ENCODE data around the gene RHOF. TPM values are rescaled to one million over a fixed set of nuclear protein-coding genes. Genes with fewer than 3 reads are reported as not detected.

RHOF gene
- total and polyA plus RNA-seq, 4 donors = 0.97 to 7.0 (median 3.5) TPM

DNA sequence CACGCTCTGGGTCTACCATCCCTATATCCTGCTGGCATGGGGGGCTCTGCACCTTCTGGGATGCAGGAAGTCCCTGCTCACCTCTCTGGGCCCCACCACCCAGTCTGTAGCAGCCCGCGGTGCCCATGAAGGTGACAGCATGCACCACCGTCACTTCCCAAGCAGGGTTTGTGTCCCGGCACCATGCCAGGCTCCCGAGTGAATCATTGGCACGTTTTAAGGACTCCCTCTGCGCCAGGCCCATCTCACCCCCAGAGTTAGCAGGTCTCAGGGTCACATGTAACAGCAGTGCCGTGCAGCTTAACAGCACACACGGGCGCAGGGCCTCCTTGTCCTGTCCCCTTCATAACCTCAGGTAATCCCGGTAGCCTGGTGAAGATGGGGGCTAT, 30.2 kb upstream of the RHOF start (continued):
- TF ChIP-seq, protein P1, sequence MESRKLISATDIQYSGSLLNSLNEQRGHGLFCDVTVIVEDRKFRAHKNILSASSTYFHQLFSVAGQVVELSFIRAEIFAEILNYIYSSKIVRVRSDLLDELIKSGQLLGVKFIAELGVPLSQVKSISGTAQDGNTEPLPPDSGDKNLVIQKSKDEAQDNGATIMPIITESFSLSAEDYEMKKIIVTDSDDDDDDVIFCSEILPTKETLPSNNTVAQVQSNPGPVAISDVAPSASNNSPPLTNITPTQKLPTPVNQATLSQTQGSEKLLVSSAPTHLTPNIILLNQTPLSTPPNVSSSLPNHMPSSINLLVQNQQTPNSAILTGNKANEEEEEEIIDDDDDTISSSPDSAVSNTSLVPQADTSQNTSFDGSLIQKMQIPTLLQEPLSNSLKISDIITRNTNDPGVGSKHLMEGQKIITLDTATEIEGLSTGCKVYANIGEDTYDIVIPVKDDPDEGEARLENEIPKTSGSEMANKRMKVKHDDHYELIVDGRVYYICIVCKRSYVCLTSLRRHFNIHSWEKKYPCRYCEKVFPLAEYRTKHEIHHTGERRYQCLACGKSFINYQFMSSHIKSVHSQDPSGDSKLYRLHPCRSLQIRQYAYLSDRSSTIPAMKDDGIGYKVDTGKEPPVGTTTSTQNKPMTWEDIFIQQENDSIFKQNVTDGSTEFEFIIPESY (IDR thresholded peaks at IDR 0.05) = no peak
- no peak for TF ChIP-seq HNF4G (IDR thresholded peaks at IDR 0.05)

DNA sequence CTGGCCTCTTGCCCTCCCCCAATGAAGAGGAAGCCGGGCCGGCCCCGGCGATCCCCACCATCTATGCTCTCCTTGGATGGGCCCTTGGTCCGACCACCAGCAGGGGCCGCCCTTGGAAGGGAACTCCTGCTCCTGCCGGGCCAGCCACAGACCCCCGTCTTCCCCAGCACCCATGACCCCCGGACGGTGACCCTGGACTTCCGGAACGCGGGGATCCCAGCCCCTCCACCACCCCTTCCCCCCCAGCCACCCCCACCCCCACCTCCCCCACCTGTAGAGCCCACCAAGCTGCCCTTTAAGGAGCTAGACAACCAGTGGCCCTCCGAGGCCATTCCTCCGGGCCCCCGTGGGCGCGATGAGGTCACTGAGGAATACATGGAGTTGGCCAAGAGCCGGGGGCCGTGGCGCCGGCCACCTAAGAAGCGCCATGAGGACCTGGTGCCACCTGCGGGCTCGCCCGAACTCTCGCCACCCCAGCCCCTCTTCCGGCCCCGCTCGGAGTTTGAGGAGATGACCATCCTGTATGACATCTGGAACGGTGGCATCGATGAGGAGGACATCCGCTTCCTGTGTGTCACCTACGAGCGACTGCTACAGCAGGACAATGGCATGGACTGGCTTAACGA, 29.7 kb upstream of the RHOF start:
- DNase-seq (ENCODE audit: low spot score) = no peak
- H3K9ac ChIP-seq (ENCODE audit: low read depth in 1 of 2, low read length in 2 of 2) = no peak overlapping the region
- TF ChIP-seq NR2F2 (IDR thresholded peaks at IDR 0.05) (no peak), YY1 (IDR thresholded peaks at IDR 0.05) (no peak), HNF4A (conservative IDR thresholded peaks at IDR 0.05) (no peak), EGR1 (IDR thresholded peaks at IDR 0.05; ENCODE audit: low read depth in 2 of 2) (no peak), JUND (IDR thresholded peaks at IDR 0.05) (no peak), SP1 (IDR thresholded peaks at IDR 0.05) (no peak), TAF1 (conservative IDR thresholded peaks at IDR 0.05) (no peak), ATF3 (IDR thresholded peaks at IDR 0.05) (no peak), FOXA2 (IDR thresholded peaks at IDR 0.05) (no peak), FOXA1 (IDR thresholded peaks at IDR 0.05) (no peak), GABPA (IDR thresholded peaks at IDR 0.05 in 1 of 2, conservative IDR thresholded peaks at IDR 0.05 in 1 of 2) (no peak), REST (IDR thresholded peaks at IDR 0.05) (no peak), RXRA (IDR thresholded peaks at IDR 0.05) (no peak), HNF4G (IDR thresholded peaks at IDR 0.05) (no peak)
- TF ChIP-seq, protein P2, sequence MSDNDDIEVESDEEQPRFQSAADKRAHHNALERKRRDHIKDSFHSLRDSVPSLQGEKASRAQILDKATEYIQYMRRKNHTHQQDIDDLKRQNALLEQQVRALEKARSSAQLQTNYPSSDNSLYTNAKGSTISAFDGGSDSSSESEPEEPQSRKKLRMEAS (IDR thresholded peaks at IDR 0.05) = no peak
- TF ChIP-seq, protein P1 (IDR thresholded peaks at IDR 0.05) = no peak
- WGBS = 90% methylated on average over 36 of the region's 36 CpGs
- H3K9me3 ChIP-seq (ENCODE audit: control insufficient read depth in 4 of 4, low read length in 3 of 4) = no peaks in the 10 kb centered on the region
- H3K36me3 ChIP-seq (ENCODE audit: control insufficient read depth in 4 of 4, insufficient read depth in 3 of 4, low read depth in 1 of 4, low read length in 3 of 4) = peaks cover 36 to 68% (median 46%) of the 10 kb centered on the region in 4 donors
- no peak overlapping the region for H3K4me3 ChIP-seq (ENCODE audit: low read depth in 1 of 3, low read length in 3 of 3)
- no peak overlapping the region for H3K27ac ChIP-seq (ENCODE audit: low read depth in 1 of 2, low read length in 2 of 2)
- no peaks in the 10 kb centered on the region for H3K4me1 ChIP-seq (ENCODE audit: control insufficient read depth in 4 of 4, insufficient read depth in 4 of 4, low read length in 3 of 4)
- H3K27me3 ChIP-seq (ENCODE audit: control insufficient read depth in 4 of 4, insufficient read depth in 4 of 4, low read length in 3 of 4) = no peaks in the 10 kb centered on the region
